Measurements from ENCODE around the gene RTN1. TPM values are rescaled to one million over a fixed set of nuclear protein-coding genes. Genes with fewer than 3 reads are reported as not detected.

The RTN1 gene
- total and polyA plus RNA-seq, 2 experiments from 2014 or later: 0.15 TPM; not detected in 1

- H3K9me3 ChIP-seq (ENCODE audit: low read depth): no peaks in the 10 kb centered on the region
- H3K79me2 ChIP-seq (ENCODE audit: insufficient read depth): no peaks in the 10 kb centered on the region
- no peaks in the 10 kb centered on the region for H4K20me1 ChIP-seq (ENCODE audit: insufficient read depth)
- no peak overlapping the region for H3K9ac ChIP-seq
- H3K9me2 ChIP-seq (ENCODE audit: insufficient read depth): no peaks in the 10 kb centered on the region
- in situ Hi-C loops (cut with MboI): no loop called here
- H3K4me3 ChIP-seq: no peak overlapping the region
- no peak overlapping the region for H2AFZ ChIP-seq
- H3K27ac ChIP-seq: no peak overlapping the region
- no peaks in the 10 kb centered on the region for H3K36me3 ChIP-seq (ENCODE audit: low read depth)
- TF ChIP-seq EZH2 (IDR thresholded peaks at IDR 0.05; ENCODE audit: insufficient read depth, poor library complexity, severe bottlenecking) (no peak), EZH2phosphoT487 (IDR thresholded peaks at IDR 0.05; ENCODE audit: insufficient read depth, low read depth) (no peak)
- H3K4me1 ChIP-seq (ENCODE audit: insufficient read depth): no peaks in the 10 kb centered on the region
- WGBS, 2 experiments (ENCODE audit: low coverage in 1 of 2, low lambda C conversion rate in 2 of 2, missing lambda C conversion rate in 2 of 2): 69 to 71% methylated on average over 1 of the region's 1 CpG
- H3F3A ChIP-seq (ENCODE audit: insufficient read depth): no peaks in the 10 kb centered on the region
- no peaks in the 10 kb centered on the region for H3K27me3 ChIP-seq (replicated peaks; ENCODE audit: insufficient read depth)
- no peak for DNase-seq
- H3K4me2 ChIP-seq (ENCODE audit: unreplicated experiment): no peak overlapping the region
These were observed 101.7 kb downstream of the RTN1 start for GRCh38 chr14:59768855-59769375.

DNA sequence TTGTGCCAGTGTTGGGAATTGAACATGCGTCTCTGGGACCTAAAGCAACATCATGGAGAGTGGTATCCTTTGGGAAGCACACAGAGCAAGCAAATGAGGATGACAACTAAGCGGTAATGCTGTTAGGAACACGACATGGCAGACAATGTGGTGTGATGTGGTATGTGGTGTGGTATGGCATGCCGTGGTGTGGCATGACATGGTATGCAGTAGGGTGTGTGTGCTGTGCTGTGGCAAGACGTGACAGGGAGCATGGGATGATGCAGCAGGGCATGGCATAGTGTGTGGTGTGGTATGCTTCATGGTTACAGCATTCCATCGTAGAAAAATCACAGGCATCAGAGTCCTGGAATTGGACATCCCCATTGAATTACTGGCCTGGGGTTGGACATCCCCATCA is 108.7 kb downstream of the RTN1 start:
- WGBS, 2 experiments (ENCODE audit: low coverage in 1 of 2, low lambda C conversion rate in 2 of 2, missing lambda C conversion rate in 2 of 2): 52 to 66% methylated on average over 6 of the region's 6 CpGs
- no peaks in the 10 kb centered on the region for H3F3A ChIP-seq (ENCODE audit: insufficient read depth)
- no peaks in the 10 kb centered on the region for H3K4me1 ChIP-seq (ENCODE audit: insufficient read depth)
- in situ Hi-C loops (cut with MboI): no loop called here
- H2AFZ ChIP-seq: no peak overlapping the region
- no peaks in the 10 kb centered on the region for H3K36me3 ChIP-seq (ENCODE audit: low read depth)
- H3K4me3 ChIP-seq: no peak overlapping the region
- DNase-seq: no peak
- no peaks in the 10 kb centered on the region for H4K20me1 ChIP-seq (ENCODE audit: insufficient read depth)
- no peaks in the 10 kb centered on the region for H3K9me3 ChIP-seq (ENCODE audit: low read depth)
- H3K27ac ChIP-seq: no peak overlapping the region
- H3K4me2 ChIP-seq (ENCODE audit: unreplicated experiment): no peak overlapping the region
- H3K79me2 ChIP-seq (ENCODE audit: insufficient read depth): no peaks in the 10 kb centered on the region
- TF ChIP-seq EZH2phosphoT487 (IDR thresholded peaks at IDR 0.05; ENCODE audit: insufficient read depth, low read depth) (no peak), EZH2 (IDR thresholded peaks at IDR 0.05; ENCODE audit: insufficient read depth, poor library complexity, severe bottlenecking) (no peak)
- no peak overlapping the region for H3K9ac ChIP-seq
- H3K9me2 ChIP-seq (ENCODE audit: insufficient read depth): no peaks in the 10 kb centered on the region
- no peaks in the 10 kb centered on the region for H3K27me3 ChIP-seq (replicated peaks; ENCODE audit: insufficient read depth)

DNA sequence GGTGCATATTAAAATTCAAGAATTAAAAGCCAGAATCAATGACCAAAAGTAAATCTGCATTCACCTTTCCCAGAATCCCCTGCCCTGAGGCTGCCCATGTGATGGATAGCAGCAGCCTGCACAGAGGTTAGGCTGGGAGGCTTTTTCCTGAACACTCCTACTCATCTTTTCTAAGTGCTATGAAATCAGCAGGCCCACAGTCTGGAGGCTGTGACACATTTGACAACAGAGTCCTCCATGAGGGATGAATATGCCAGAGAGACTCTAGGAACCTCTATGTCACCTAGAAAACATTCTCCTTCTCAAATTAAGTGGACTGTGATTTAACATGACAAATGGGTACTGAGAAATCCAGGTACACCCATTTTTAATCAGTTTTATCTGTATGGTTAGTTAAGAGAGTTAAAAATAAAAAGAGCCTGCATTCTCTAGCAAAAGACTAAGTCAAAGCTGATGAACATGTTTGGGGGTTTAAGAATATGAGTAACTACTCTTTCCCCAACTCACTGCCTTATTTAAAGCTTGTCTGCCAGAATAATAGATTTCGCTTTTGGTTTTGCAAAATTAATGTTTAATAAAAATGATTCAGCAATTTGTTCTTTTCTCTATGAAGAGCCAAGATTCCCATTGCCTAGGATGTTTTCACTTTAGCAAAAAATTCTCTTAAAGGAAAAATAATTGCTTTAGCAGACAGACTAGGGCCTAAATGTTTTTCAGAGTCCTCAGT is 115.0 kb downstream of the RTN1 start:
- in situ Hi-C loops (cut with MboI): no loop called here
- Histone ChIP-seq H4K20me1 (ENCODE audit: insufficient read depth) (no peaks in the 10 kb centered on the region), H3K4me2 (ENCODE audit: unreplicated experiment) (no peak overlapping the region), H3K9me2 (ENCODE audit: insufficient read depth) (no peaks in the 10 kb centered on the region), H2AFZ (no peak overlapping the region), H3K4me1 (ENCODE audit: insufficient read depth) (no peaks in the 10 kb centered on the region), H3K27ac (no peak overlapping the region), H3K36me3 (ENCODE audit: low read depth) (no peaks in the 10 kb centered on the region), H3K4me3 (no peak overlapping the region), H3K9ac (no peak overlapping the region), H3K79me2 (ENCODE audit: insufficient read depth) (no peaks in the 10 kb centered on the region), H3F3A (ENCODE audit: insufficient read depth) (no peaks in the 10 kb centered on the region), H3K9me3 (ENCODE audit: low read depth) (no peaks in the 10 kb centered on the region), H3K27me3 (replicated peaks; ENCODE audit: insufficient read depth) (no peaks in the 10 kb centered on the region)
- TF ChIP-seq EZH2 (IDR thresholded peaks at IDR 0.05; ENCODE audit: insufficient read depth, poor library complexity, severe bottlenecking) (no peak), EZH2phosphoT487 (IDR thresholded peaks at IDR 0.05; ENCODE audit: insufficient read depth, low read depth) (no peak)
- WGBS, 2 experiments (ENCODE audit: low coverage in 1 of 2, low lambda C conversion rate in 2 of 2, missing lambda C conversion rate in 2 of 2): 0 to 3% methylated on average over 1 of the region's 1 CpG
- DNase-seq: no peak

GRCh38 chr14:59754256-59754655 is 116.3 kb downstream of the RTN1 start:
- Histone ChIP-seq H3K27ac (no peak overlapping the region), H3K9me2 (ENCODE audit: insufficient read depth) (no peaks in the 10 kb centered on the region), H3K9me3 (ENCODE audit: low read depth) (no peaks in the 10 kb centered on the region), H3K27me3 (replicated peaks; ENCODE audit: insufficient read depth) (no peaks in the 10 kb centered on the region), H3K4me3 (no peak overlapping the region), H3K9ac (no peak overlapping the region), H3K36me3 (ENCODE audit: low read depth) (no peaks in the 10 kb centered on the region), H2AFZ (no peak overlapping the region), H4K20me1 (ENCODE audit: insufficient read depth) (no peaks in the 10 kb centered on the region), H3K79me2 (ENCODE audit: insufficient read depth) (no peaks in the 10 kb centered on the region), H3K4me2 (ENCODE audit: unreplicated experiment) (no peak overlapping the region), H3F3A (ENCODE audit: insufficient read depth) (no peaks in the 10 kb centered on the region), H3K4me1 (ENCODE audit: insufficient read depth) (no peaks in the 10 kb centered on the region)
- no peak for TF ChIP-seq EZH2 (IDR thresholded peaks at IDR 0.05; ENCODE audit: insufficient read depth, poor library complexity, severe bottlenecking)
- no peak for TF ChIP-seq EZH2phosphoT487 (IDR thresholded peaks at IDR 0.05; ENCODE audit: insufficient read depth, low read depth)
- in situ Hi-C loops (cut with MboI): no loop called here
- 20 to 21% methylated on average over 4 of the region's 4 CpGs for WGBS, 2 experiments (ENCODE audit: low coverage in 1 of 2, low lambda C conversion rate in 2 of 2, missing lambda C conversion rate in 2 of 2)
- DNase-seq: peak; percentile 25

Data from GM23248 (cell line).